NCI-H2227 (cell line): ENCODE measurements around the gene MAP3K14.
A peak's percentile ranks its signal among the peaks of the same experiment; 100 is the strongest.

Experiments
- DNase-seq: peaks from one replicate; lab custom pipeline; 2025; ENCODE audit not compliant: unreplicated experiment; lab: John Stamatoyannopoulos, UW

The MAP3K14 gene

DNA sequence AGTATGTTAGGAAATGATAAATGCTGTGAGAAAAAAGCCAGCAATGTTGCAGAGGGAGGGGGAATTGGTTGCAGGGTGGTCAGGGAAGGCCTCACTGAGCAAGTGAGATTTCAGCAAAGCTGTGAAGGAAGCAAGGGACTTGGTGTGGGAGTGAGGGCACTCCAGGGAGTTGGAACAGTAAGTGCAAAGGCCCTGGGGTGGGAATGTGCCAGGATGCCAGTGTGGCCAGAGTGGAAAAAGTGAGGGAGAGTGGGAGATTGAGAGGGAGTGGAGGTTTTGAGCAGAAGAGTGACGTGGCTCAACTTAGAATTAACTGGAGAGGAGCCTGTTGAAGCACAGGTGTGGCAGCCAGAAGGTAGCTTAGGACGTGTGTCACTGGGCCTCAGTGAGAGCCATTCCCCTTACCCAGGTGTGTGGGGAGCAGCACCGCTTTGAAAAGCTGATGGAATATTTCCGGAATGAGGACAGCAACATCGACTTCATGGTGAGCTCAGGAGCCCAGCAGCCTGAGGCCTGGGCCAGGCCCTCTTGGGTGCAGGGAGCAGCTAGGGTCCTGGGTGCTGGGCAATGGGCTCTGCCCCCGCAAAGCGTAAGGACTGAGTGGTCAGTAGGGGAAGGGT, 78.6 kb downstream of the MAP3K14 start:
- DNase-seq: no peak

DNA sequence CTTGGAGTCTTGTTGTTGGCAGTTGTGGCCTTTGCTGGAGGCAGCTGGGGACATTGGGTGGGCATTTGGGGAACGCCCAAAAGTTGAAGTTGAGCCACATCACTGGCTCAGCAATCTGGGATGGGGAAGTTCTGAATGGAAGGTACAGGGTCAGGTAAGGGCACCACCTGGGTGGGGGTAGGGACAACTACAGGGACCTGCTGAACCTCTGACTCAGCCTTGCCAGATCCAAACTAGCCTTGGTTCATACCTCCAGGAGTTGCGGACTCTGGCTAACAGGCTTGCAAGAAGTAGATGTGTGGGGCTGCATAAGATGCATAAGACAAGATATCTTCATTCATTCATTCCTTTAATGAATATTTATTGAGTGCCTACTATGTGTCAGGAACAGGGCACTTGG, 79.1 kb downstream of the MAP3K14 start:
- no peak for DNase-seq

DNA sequence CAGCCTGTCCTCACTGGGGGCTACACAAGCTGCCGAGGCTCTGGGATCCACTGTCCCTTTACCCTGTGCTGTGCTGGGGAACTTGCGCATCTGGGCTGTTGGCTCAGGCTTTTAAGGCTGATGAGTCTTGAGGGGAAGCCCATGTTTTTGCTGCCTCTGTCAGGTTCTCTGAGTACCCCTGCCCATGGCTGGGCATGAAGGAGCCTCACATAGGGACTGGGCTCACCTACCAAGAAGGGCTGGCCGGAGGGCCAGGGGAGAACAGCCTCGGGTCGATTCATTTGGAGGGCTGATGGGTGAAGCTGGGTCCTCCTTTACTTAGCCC, 80.6 kb downstream of the MAP3K14 start:
- DNase-seq: no peak

DNA sequence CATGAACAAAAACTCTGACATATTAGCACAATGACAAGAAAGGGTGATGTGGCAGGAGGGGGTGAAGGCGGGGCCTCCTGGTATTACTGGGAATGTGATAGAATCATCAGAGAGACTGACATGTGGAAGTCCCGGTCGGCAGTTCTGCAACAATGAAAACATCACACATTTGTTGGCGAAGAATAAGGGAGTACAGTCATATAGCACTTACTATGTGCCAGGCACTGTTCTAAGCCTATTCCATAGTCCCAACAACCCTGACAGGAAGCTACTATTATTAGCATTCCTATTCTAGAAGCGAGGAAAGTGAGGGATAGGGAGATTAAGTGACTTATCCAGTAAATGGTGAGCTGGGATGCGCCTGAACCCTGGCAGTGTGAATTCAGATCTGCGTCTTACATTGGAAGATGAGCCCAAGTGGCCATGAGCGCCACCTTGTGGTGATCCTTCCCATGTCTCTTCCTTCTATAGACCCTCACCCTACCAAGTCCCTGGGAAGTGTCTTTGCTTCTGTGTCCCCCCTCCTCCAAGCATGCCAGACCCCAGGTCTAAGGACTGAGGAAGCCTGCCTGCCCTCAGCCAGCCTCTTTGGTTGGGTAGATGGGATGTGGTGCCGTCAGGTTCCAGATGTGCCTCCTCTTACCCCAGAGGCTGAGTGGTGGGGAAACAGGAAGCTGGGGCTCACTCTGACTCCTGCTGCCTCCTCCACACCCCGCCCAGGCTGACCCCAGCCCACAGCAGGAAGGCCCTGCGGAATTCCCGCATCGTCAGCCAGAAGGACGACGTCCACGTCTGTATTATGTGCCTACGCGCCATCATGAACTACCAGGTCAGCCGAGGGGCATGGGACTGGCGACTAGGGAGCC, 81.2 kb downstream of the MAP3K14 start:
- DNase-seq: peak; percentile 79

DNA sequence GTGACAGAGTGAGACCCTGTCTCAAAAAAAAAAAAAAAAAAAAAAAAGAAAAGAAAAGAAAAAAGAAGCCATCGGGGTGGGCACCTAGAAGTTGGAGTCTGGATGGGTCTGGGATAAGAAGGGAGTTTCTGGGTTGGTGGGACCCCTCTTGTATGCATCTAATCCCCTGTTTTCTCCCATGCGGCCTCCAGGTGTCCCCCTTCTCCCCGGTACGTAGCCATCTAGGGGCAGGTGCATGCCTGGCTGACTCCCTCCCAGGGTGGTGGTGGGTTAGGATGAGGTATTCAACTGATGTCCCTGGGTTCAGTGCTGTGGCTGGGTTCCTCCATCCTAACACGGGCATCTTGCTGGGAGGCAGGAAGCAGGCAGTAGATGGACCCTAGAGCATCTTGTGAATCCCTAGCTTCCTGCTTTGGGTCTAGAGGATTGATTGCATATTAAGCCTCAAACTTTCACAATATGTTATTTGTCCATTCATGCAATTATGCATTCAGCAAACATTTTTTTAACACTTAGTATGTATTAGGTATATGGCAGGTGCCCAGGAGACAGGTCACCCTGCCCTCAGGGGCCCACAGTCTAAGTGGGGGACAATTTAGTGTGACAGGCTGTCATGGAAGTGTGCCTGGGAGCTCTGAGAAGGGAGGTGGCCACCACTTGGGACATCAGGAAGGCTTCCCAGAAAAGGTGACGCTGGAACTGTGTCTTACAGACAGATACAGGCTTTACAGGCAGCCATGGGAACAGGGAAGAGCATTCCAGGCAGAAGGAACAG, 82.0 kb downstream of the MAP3K14 start:
- peak; percentile 45 for DNase-seq

DNA sequence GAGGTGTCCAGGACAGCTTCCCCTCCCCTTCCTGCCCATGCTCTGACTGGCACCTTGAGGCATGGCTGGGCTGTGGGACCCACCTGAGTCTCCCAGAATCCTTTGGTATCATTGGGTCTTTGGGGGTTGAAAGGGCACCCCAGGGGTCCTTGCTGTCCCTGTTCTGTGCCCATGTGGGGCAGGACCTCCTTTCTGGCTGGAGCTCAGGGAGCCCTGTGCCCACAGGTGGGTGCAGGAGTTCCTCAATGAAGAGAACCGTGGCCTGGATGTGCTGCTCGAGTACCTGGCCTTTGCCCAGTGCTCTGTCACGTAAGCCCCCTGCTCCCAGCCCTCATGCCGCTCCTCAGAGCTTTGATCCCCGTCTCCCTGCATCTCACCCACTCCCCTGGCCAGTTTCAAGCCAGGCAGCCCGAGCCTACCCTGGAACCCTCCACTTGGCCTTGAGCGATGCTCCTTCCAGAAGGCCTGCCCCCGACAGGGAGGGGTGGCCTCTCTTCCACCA, 83.3 kb downstream of the MAP3K14 start:
- DNase-seq: no peak

DNA sequence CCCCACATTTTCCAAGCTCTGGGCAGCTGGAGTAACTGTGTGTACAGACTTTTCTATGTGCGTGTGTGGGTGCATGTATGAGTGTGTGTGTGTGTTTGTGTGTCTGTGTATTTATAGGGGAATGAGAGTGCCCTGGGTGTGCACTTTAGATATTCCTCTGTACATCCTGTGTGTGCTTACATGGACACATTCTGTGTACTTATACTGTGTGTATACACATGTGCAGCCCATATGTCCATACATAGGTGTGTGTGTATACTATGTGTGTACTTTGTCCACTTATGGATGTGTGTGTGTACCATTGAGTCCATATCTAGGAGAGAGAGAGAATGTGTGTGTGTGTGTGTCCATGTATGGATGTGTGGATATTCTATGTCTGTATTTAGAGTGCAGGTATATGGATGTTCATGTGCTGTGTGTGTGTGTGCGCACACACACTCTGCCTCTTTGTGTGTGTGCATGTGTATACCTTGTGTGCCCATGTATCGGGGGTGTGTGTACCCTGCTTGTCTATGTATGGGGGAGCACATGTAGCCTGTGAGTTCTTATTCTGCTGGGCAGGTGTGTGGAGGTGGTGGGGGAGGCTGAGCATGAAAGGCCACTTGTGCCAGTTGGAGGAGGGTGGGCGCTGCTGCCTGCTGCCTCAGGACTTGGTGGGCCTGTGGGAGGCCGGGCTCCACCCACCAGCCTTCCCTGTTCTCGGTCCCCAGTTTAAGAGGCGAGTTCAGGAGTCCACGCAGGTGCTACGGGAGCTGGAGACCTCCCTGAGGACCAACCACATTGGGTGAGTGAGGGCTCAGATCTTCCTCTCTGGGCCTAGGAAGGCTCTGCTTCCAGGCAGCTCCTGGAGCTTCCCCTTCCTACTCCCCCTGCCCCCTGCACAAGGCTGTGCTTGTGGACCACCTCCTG, 84.1 kb downstream of the MAP3K14 start:
- no peak for DNase-seq

DNA sequence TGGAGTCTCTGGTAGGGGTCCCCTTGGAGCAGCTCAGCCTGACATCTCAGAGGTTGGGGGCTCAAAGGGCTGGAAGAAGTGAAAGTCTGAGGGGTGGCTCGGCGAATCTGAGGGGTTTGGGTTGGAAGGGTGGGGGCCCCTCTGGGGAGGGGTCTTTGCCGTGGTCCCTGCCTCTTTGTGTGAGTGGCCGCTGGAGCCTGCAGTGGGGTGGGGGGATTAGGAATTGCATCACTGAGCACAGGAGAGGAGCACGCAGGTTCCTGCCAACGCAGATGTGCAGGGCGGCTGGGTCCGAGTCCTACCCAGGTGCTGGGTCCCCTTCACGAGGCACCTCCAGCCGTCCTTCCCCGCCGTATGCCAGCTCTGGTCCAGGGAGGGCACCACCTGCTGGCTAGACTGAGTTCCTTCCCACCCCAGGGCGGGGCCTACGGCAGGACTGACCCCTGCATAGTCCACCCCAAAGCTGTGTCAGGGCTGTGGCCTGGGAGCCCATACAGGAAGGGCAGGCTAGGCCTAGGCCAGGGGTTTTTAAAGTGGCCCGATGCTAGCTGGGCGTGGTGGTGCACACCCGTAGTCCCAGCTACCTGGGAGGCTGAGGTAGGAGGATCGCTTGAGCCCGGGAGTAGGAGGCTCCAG, 85.2 kb downstream of the MAP3K14 start:
- DNase-seq: no peak

DNA sequence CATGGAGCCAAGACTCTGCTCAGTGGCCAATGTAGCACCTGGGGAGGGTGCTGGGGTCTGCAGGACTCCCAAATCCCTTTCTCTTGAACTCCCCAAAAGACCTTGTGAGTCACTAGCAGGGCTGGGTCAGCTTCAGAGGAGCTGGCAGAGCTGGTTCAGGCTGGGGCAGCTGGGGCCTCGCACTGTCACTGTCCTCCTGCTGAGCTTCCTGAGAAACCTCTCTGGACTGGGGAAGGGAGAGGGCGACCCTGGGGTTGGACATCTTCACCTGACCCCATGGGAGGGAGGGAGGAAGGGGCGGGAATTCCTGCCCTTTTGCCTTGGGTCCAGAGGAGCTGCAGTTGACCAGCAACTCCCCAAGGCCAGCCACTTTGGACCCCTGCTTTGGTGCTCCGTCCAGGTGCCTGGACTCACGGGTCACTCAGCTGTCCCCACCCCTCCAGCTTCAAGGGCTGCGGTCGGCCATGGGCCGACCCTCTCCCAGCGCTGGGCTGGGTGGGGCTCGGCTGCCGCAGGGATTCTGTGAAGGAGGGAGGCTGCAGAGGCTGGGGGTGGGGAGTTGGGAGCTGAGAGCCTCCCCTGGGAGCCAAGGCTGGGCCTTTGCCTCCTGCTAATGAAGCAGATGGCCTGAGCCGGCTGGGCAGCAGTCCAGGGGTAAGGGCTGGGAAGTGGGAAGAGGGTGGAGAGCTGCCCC, 85.9 kb downstream of the MAP3K14 start:
- DNase-seq: no peak

DNA sequence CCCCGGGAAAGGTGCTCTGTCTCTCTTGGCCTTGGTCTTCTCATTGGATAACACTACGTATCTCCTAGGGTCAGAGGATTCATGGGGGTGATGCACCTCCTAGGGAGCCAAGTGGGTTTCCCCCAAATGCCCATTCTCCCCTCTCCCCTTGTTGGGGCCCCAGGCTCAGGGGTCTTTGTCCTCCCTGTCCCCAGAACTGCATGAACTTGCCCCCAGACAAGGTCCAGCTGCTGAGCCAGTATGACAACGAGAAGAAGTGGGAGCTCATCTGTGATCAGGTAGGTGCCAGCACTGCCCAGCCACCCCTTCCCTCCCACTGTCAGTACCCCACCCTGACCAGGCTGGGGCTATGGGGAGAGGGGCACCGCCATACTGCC, 86.4 kb downstream of the MAP3K14 start:
- no peak for DNase-seq

DNA sequence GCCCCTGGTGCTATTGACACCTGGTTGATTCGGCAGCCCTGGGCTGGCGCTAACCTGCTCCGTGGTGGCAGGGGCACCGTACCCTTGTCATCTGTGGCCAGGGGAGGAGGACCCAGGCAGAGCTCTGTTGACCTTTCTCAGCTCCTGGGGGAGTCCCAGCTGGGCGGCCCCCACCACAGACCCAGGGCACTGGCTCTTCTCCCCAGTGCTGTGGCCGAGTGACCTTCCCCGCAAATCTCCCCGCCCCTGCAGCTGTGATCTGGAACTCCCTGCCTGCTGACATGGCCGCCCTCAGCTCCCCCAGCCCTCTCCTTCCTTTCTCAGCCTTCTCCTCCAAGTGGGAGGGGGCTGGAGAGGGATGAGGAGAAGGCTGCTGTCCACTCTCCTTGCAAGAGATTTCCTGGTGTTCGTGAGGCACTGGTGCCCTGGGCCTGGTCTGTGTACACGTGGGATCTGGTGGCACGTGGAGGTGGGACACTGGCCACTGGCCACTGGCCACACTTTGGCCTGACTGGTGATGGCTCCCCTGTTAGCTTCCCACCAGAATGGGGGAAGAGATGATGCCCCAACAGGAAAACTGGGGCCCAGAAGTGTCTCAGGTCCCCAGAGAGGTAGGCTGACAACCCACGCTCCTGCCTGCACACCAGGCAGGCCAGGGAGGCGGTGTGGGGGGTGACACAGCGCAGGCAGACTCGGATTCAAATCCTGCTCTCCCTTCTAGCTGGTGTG, 87.0 kb downstream of the MAP3K14 start:
- no peak for DNase-seq

DNA sequence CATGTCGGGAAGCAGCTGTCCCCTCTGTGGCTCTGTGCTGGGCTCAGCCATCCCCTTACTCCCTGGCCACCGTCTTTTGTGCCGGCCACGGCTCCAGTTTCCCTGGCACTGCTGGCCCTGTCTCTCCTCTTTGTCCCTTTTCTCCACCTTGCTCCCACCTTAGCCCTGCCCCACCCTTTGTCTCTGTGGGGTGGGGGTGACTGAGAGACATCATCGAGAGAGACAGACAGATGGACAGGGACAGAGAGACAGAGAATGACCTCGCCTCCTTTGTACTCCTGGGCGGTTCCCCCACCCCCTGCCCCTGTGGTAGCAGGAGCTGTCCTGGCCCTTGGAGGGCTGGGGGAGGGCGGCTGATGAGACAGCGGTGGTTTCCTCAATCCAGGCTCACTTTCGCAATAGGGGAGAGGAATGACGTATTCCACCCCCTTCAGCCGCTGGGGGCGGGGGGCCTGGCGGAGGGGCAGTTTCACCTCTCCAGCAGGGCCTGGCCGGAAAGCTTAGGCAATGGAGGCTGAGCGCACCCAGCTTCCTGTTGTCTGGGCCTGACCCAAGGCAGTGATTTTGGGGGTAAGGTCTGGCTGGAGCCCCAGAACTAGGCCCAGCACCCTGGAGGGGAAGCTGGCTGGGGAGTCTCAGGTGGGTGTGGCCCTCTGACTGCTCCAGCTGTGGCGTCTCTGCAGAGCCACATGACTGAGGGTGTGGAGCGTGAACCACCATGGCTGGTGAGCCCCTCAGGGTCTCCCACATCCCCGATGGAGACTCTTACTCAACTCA, 87.9 kb downstream of the MAP3K14 start:
- no peak for DNase-seq

DNA sequence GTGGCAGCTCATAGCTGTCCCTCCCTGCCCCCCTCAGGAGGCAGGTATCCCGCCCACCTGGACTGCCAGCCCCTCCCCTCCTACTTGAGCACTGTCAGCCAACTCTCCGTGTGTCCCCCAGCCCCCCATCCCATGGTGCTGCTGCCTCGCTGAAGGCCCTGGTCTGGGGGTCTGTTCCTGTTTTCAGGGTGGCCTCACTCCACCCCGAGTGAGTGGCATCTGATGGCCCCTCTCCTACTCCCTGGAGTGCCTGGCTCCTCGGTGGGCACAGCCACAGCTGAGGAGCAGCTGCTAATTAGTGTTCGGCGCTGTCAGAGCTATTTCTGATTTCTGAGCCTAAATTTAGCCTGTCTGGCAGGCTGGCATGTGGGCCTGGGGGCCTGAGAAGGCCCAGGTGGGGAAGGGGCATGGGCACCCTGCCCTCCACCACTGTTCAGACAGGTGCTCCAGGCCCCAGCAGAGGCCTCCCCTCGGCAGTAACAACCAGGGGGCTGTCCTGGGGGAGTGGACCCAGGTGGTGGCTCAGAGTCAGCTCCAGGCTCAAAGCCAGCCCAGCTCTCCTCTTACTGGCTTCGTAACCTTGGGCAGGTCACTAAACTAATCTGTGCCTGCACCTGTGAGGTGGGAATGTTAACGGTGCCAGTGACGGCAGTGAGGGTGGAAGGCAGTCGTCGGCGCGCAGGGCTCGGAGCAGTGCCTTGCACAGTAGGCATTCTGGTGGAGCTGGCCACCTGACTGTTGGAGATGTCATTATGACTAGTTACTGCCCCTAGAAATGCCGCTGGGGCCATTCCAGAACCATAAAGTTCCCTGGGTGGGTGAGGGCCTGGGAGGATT, 88.7 kb downstream of the MAP3K14 start:
- DNase-seq: no peak

DNA sequence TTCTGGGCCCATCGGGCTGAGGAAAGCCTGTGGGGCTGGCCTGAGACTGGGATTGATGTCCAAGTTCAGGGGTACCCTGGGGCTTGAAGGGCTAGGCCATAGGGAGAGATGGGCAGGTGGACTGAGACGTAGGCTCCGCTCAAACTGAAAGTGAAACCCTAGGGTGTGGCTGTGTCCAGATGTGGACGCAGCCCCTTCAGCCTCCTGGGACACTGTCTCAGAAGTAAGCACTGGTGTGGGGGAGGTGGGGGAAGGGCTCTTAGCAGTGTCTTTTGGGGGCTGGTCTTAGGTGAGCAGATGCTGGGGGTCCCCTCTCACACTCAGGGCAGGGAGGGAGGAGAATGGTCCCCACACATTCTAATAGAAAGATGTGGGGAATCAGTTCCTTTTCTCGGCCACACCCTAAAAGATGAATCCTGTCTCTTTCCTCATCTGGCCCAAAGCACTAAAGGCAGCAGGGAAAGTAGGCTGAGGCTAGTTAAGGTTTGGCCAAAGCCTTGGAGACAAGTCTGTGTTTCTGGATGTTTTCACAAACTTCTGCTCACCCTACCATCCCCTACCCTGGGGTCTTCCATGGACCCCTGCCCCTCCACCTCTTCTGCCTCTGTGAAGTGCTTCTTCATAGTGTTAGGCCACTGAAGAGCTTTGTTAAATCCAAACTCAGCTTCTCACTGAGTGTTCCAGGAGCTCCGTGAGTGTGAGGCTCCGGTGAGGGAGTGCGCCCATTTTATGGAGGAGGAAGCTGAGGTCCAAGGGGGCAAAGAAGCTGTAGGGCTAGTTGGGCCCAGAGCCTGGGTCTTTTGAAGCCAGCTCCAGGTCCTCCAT, 89.5 kb downstream of the MAP3K14 start:
- DNase-seq: no peak

DNA sequence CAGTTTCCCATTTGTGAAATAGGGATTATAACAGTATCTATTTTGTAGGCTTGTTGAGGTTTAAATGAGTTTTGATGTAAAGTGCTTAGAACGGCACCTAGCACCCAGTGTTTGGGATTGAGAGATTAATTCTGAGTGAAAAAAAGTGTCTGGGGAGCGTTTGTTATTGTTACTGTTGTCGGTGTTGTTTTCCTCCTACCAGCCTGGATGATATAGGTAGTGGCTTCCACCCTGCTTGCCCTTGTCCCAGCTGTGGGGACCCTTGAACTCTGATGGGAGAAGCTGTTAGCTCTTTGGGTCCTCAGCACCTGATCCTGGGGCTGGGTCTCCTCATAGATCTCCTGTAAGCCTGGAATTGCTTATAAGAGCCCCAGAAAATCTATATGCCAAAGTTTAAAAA, 90.2 kb downstream of the MAP3K14 start:
- no peak for DNase-seq

DNA sequence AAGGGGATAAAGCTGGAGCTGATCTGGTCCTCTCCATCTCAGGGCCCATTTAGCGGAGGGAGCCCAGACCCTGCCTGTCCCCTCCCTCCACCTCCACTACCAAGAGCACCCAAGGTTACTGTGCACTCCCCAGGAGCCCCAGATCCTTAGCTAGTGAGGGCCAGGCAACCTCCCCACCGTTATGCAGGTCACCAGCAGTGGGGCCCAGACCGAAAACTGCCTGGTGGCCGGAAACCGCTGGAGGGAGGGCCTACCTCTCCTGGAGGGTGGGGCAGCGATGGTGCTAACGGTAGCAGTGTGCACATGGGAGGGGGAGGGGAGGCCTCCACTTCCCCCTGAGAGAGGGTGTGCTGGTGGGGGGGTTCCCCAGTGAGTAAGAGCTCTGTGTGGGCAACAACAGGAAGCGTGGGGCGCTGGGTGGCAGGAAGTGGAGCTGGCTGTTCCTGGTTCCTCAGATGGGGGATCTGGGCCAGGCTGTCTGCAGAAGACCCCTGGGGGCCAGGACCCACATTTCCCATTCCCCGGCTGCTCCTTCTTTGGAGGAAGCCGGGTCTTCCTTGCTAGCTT, 90.8 kb downstream of the MAP3K14 start:
- no peak for DNase-seq
